ENCODE measurements around the gene TGFBR3.
A peak's percentile ranks its signal among the peaks of the same experiment; 100 is the strongest.
"Not testable (repeated sequence)": the region's sequence is repeated elsewhere in the genome, so short reads cannot be mapped to it uniquely, and the experiment has no call there.

TGFBR3 gene

DNA sequence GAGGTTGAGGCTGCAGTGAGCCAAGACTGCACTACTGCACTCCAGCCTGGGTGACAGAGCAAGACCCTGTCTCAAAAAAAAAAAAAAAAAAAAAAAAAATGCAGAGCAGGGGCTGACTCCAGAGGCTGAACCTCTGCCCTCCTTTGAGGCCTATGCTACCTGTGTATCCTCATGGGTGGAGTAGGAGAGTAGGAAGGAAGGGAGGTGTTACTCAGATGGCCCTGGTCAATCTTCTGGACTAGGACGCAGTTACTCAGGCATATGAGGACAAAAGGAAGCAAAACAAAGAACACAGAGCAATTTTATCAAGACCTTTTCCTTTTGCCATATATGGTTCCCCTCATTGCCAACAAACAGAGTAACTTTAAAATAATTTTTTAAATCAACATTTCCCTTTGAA, 35.2 kb downstream of the TGFBR3 start:
- no peak for DNase-seq (ENCODE audit: low read depth in 2 of 2)

DNA sequence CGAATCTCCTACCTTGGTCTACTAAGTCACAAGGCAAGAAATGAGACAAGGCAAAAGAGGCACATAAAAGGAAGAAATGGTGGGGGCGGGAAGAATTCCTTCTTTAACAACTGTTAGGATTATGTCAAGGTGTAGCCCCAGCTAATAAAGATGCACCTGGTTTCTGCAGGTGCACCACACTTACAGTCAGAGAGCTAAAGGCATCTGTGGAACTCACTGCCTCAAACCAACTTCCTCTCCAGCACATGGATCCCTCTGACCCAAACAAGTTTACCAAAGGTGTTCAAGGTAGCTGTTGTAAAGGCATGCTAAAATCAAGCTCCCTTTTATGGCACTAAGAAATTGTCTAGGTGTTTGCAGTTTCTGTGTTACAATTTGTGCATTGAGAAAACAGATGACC, 38.1 kb downstream of the TGFBR3 start:
- DNase-seq (ENCODE audit: low read depth in 2 of 2): no peak

DNA sequence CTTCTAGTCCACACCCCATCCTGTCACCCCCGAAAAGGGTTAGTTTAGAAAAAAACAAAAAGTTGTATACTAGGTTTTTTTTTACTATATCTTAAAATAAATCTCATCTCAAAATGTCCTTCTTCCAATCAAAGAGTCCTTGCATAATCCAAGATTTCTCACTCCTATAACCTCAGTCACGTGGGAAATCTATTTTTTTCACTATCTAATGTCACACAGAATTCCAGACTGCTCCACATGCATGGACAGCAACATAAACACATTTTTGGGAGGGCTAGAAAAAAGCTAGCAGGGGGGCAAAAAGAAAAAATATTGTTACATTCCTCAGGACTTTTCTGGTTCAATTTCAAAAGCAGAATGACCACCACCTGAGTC, 39.3 kb downstream of the TGFBR3 start:
- no peak for DNase-seq (ENCODE audit: low read depth in 2 of 2)

DNA sequence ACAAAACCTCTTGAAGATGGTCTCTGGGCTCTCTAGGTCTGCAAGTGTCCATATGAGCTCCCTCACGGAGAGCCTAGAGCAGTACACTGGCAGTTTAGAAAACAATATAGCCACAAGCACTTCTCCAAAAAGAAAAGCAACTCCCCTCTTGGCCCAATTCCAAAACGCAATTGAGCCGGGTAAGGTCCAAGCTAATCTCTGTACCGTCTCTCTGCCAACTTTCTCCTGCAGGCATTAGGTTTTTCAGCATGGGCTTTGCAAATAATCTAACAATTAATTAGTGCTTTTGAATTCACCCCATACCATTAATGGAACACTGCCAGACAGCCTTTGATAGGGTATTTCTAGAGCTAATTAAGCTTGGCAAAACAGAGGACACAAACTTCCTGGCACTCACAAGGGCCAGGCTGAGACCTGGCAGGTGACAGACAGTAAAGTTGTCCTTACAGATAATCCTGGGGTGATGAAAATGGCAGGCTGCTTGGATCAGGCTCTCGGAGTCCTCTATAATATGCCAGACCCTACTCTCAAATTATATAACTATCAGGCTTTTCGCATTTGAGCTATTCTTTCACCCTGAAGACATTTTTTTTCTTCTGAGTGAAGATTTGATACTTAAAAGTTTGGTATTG, 39.8 kb downstream of the TGFBR3 start:
- no peak for DNase-seq (ENCODE audit: low read depth in 2 of 2)

DNA sequence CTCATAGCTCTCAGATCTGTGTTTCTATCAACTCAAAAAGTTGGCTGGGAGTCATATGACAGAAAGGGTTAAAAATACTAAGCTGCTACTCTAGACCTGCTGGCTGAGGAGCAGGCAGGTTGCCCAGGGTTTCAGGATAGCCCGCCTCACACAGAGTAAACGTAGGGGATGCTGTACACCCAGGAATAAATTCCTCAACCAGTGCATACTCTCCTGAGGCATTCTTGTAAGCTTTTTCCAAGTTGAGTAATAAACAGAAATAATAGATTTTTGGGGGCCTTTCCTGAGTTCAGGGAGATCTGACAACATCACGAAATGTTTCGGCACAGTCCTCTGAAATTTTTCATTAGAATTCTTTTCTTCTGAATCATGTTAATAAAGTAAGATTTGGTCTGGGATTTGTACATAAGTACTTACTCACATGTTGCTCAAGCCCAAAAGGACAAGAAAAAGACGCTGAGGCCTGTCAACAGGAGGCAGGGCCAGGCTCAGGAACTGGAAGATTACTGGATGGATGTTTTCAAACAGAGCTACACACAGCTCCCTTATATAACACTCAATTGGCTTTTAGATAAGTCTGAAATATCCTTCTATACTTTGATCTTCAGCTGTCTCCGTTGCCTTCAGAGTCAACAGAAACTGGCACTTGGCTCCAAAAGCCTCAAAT, 41.0 kb downstream of the TGFBR3 start:
- DNase-seq (ENCODE audit: low read depth in 2 of 2): peak; percentile 96 to 97

DNA sequence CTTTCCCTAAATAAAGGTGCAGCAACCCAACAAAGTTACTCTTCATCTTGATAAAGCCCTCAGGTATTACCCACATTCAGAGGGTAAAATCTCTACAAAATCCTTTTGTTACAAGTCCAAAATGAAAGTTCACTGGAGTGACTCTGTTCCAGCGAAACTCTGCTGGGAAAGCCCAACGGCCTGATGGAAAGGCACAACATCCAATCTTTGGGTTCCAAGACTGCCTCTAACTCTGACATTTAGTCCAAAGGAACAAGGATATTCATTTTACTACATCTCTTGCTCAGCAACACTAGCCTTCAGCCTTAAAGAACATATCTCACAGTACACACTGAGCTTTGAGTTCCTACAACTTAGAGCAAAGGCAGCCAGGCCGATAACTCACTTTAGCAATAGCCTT, 42.1 kb downstream of the TGFBR3 start:
- DNase-seq (ENCODE audit: low read depth in 2 of 2): no peak

DNA sequence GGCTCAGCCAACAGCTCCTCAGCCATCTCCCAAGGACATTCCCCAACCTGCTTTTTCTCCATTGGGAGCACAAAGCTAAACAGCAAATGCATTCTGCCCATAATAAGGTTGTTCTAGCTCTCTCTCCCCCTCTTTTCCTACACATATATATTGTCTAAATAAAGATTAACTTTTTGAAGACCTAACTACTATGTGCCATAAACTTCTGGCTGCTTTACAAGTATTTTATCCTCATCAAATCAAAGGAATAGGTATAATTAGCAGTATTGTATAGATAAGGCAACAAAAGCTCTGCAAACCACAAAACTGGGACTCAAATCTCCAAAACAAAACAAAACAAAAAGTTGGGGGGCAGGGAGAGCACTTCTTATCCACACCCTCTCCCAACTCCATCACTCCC, 43.4 kb downstream of the TGFBR3 start:
- no peak for DNase-seq (ENCODE audit: low read depth in 2 of 2)

DNA sequence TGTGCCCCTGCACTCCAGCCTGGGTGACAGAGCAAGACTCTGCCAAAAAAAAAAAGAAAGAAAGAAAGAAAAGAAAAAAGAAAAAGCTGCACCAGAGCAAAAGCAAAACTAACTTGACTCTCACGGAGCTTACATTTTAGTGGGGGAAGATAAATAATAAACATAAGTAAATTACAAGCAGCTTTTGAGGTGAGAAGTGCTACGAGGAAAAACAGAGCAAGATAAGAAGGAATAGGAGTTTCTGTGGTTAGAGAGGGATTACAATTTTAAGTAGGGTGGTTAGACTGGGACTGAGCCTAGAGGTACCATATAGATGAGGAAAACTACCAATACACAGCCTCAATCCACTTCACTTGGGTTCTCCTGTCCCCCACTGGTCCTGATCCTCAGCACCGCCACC, 43.9 kb downstream of the TGFBR3 start:
- DNase-seq (ENCODE audit: low read depth in 2 of 2): no peak

DNA sequence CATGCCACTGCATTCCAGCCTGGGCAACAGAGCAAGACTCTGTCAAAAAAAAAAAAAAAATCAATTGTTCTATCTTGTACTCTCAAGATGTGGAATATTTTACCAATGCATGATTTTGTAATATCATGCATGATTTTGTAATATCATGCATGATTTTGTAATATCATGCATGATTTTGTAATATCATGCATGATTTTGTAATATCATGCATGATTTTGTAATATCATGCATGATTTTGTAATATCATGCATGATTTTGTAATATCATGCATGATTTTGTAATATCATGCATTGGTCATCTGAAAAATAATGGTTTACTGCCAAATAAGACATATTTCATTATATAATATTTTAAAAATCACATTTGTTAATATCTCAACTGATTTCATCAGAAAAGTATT, 45.7 kb downstream of the TGFBR3 start:
- DNase-seq (ENCODE audit: low read depth in 2 of 2): not testable (repeated sequence)

DNA sequence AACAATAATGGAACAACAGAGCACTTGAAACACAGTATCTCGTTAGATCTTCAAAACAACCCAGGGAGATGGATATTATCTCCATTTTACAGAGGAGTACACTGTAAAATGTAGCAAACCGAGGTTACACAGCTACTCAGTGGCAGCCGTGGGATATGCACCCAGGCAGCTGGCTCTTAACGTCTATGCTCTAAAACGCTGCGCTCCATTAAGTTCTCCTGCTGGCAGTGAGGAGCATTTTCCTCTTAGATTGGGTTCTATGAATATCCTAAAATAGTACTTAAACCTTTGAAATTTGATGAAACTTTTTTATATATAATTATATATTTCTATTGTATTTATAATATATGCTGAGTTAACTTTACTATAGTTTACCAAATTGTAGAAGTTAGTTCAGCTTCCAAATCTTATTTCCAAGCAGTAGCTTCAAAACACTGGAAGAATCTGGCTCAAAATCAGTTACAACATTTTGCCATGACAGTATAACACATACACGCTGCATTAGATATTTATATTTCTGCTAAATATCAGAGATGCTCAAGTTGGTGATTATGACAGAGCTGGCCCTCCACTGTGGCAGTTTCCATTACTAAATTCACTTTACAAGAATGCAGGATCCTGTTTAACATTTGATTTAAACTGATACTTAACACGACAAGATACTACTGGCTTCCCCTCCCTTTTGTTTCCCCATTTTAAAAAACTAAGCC, 49.5 kb downstream of the TGFBR3 start:
- DNase-seq (ENCODE audit: low read depth in 2 of 2): no peak

DNA sequence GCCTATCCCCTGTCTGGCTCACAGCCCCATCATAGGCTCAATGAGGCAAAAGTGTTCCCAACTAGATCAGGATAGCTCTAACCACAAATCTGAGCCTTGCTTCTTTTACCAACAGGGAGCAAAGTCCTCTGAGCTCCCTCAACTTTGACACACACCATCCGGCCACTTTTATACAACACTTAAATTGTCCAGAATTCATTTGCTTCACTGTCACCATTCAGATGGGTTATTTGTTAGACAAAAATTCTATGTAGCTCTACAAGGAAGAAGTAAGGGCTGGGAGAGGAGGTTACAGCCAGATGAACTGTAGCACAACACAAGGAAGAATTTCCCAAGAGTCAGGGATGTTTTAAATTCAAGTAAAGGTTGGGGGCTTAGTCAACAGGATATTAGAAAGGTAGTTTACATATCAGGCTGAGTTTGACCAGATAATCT, 50.8 kb downstream of the TGFBR3 start:
- DNase-seq (ENCODE audit: low read depth in 2 of 2): no peak

DNA sequence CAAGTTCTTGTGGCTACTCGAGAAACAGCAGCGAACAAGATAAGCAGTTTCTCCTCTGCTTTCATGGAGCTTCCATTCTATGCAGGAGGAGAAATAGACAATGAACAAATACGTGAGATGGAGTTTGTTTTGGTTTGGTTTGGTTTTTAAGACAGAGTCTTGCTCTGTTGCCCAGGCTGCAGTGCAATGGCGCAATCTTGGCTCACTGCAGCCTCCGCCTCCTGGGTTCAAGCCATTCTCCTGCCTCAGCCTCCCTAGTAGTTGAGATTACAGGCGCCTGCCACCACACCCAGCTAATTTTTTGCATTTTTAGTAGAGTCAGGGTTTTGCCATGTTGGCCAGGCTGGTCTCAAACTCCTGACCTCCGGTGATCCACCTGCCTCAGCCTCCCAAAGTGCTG, 51.4 kb downstream of the TGFBR3 start:
- not testable (repeated sequence) for DNase-seq (ENCODE audit: low read depth in 2 of 2)

DNA sequence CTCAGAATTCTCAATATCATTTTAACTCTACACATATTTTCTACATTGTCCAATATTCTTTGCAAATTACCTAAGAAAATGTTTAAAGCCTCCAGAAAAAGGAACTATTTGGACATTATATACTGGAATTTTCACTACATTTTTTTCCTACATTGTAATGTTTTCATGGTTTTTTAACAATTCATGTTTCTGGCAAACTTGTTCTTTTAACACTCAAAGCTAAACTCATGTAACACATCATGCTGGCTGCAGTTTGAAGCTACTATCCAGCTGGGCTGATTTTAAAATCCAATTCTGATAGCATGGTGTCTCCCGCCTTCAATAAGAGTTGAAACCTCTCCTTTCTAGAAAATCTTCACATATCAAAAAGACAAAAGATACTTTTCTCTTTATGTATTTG, 52.0 kb downstream of the TGFBR3 start:
- DNase-seq (ENCODE audit: low read depth in 2 of 2): no peak

DNA sequence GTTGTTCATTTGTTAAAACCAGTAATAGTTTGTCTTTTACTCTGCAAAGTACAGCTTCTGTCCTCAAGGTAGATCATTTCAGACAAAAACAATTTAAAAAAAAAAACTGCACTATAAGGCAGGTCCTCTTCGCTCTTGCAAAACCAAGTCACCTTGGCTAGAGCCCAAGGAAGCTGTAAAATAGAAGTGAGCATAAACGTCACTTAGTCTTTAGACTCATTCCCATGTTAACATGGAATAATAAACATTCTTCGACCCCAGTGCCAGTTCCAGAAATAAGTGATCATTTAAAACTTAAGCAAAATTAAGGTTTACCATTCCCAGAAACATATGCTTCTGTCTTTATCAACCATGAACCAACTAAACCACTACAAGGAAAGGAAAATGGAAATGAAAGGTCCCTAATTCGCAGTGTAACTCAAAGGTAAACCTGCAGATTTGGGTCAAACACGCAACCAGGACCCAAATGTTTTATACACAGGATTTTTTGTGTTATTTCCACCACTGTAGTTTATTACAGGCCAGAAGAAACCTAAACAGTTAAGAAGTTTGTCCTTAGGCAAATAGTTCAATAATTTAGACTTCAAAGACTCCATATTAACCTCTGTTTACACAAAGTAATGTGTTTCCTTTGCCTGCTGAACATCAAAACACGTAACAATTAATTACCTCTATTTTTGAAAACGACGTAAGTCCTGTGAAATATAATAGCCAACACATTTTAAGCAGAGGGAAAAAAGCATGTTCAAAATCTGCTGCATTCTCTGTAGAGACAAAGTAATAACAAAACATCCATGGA, 54.6 kb downstream of the TGFBR3 start:
- DNase-seq (ENCODE audit: low read depth in 2 of 2): no peak

DNA sequence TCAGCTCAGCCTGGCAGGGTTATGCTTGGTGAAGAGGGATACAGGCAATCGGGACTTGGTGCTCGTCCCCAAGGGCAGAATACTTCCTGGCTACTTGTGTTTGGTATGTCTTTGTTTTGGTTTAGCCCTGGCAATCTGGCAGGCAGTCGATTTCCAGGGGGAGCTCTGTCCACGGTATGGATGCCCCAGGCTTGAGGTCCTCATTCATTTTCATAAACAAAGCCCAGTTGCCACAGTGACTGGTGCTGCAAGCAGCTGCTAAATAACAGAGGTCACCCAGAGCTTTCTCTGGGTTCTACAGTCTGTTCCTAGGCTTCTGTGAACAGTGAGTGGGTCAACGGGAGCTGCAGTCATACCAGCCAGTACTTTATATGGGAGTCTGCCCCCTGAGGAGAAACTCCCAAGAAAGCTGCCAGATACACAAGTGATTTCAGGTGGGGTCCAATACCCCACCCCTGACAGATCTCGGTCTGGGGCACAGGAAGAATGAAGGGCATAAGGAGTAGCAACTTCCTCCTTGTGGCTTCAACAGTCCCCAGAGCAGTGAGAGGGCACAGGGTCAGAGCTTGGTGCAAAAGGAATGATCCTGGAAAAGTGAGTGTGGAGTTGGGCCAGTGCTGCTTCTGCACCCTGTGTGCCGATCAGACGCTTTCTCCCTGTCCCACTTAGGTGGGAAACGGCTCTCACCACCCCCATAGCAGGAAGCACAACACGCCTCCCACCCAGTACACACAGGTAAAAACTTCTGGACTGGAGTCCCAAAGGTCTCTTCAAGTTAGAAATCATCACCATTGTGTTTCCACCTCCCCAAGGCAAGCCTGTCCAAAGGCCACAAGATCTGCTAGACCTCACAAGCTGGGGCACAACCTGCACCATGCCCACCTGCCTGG, 55.5 kb downstream of the TGFBR3 start:
- DNase-seq (ENCODE audit: low read depth in 2 of 2): no peak

DNA sequence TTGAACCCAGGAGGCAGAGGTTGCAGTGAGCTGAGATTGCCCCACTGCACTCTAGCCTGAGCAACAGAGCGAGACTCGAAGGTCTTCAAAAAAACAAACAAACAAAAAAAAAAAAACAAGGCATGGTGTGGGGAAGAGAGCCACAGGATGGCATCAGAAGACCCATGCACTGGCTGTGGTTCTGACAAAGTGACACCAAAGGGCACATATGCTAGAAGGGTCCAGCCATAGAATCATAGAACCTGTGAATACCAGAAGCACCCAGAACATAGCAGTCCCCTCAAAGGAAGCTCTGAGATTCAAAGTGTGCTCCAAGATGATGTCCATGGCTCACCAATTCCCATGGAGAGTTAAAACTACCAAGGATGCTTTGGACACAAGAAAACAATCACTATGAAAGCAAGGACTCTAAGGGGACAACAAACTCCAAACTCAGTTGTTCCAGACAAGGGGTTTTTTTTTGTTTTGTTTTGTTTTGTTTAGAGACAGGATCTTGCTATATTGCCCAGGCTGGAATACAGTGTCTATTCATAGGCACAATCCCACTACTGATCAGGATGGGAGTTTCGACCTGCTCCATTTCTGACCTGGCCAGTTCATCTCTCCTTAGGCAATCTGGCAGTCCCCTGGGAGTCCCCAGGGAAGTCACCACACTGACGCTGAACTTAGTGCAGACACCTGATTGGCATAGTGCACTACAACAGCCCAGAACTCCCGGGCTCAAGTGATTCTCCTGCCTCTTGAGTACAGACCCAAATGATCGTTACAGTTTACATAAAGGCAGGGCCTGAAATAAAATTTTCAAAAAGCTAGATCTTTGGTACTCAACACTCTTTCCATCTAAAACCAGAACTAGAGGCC, 56.4 kb downstream of the TGFBR3 start:
- no peak for DNase-seq (ENCODE audit: low read depth in 2 of 2)

DNA sequence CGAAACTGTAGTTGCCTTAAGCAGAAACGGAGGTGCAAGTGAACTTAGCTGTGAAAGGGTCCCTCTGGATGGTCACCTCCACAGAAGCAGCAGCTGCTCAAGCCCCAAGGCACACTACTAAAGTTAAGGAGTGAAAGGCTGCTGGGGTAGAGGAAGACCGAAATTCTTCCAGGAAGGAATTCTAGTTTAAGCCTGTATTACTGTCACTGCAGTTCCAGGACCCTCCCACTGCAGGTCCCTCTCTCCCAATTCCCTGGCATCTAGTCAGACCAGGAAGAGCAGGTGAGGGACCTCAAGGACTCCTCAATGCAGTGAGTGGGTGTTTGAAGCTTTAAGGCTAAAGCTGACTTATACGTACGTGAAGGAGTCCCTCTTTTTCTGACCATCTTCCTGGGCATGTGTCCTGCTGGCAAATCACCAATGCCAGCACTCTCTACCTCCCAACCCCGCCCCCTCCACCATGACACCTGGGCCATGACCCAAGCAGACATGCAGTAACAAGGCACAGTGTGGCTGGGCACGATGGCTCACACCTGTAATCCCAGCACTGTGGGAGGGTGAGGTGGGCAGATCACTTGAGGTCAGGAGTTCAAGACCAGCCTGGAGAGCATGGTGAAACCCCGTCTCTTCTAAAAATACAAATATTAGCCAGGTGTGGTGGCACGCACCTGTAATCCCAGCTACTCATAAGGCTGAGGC, 57.2 kb downstream of the TGFBR3 start:
- no peak for DNase-seq (ENCODE audit: low read depth in 2 of 2)

DNA sequence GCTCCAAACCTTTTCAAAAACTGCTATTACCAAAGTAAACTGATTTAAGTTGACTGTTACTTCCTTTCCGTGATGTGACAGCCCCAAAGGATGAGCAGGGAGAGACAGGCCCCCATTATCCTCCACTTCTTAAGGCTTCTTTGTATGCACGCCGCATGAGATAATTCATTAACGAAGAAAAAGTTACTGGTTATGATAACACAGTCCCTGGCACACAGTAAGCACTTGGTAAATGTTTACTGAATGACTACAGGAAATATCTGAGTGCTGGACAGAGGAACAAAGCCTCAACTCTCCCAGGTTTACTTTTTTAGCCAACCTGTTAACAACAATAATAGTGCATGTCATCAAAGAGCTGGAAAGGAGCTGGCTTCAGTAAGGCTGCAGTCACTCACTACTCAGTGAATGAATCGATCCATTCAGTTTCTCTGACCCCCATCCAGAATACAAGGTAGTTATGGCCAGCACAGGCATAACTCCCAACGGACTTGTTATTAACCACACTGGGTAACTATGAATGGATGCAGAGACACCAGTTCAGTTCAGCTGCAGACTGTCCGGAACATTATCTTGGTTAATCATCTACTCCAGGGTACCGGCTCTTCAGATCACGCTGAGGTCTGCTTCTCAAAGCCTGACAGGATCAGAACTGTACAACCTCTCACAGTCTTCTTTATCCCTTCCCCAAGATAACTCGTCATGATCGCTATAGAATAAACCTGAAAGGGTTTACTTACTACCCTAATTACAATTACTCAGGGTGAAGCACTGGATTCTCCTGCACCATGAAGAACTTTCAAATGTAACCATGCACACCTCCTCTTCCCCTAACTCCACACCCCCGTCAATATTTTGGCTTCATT, 58.3 kb downstream of the TGFBR3 start:
- no peak for DNase-seq (ENCODE audit: low read depth in 2 of 2)

DNA sequence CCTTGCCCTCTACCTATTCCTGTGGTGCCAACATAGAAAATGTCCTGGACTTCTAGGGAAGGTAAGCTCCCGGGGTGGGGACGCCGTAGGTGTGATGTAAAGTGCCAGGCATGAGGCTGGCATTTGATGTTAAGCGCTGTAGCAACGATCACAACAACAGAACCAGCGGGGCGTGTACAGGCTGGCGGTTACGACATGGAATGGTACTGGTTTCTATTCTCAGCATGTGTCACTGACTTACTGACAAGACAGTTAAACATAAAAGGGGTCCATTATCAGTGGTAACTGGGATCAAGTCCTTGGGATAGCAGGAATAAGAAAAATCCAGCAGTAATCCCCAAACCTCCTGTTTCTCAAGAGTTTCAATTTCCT, 58.9 kb downstream of the TGFBR3 start:
- DNase-seq (ENCODE audit: low read depth in 2 of 2): no peak

Measured in fibroblast of skin of left quadriceps (primary cell).